GM11168 (cell line): ENCODE data around the gene ZNF99.
"Not testable (repeated sequence)": the region's sequence is repeated elsewhere in the genome, so short reads cannot be mapped to it uniquely, and the experiment has no call there.

Experiments used
- in situ Hi-C: fragments of 300-500 bp; cut with MboI; formaldehyde crosslinking; loops from one replicate; pipeline ENCODE4 v1.12.0; 2022; ENCODE audit warnings: low sequenced_read_pairs; ENCODE audit not compliant: unreplicated experiment

The ZNF99 gene

DNA sequence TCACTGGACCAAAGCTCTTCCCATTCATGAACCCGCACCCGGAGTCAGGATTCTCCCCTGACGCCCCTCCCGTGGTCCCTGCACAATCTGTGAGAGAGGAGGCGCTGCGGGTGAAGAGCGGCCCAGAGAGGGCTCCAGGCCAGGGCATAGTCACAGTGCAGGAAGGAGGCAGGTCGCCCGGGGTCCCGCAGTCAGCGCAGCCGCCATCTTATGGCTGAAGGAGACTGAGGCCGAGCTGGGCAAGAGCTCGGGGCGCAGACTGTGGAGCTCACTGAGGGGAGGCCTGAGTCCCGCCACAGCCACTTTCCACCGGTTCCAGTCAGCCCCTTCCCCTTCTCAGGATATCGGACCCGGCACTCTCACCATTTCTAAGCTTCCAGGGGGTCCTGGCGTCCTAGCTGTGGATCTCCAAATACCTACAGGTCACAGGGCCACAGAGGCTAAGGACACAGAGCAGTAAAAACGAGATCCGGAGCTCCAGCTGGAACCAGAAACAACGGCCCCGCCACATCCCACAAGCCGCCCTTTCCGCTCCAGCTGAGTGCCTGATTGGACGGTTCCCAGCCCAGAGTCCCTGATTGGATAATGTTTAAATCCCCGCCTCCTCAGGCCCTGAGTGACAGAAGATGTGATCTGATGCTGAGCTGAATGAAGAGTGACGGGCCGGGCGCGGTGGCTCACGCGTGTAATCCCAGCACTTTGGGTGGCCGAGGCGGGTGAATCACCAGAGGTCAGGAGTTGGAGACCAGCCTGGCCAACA is at the start of gene ZNF99:
ZNF99 (minus strand) TSS at position 501 of the 760 bp plus-strand sequence; CDS start at position 366, 135 bp downstream.
- in situ Hi-C loops, result no loop called here

DNA sequence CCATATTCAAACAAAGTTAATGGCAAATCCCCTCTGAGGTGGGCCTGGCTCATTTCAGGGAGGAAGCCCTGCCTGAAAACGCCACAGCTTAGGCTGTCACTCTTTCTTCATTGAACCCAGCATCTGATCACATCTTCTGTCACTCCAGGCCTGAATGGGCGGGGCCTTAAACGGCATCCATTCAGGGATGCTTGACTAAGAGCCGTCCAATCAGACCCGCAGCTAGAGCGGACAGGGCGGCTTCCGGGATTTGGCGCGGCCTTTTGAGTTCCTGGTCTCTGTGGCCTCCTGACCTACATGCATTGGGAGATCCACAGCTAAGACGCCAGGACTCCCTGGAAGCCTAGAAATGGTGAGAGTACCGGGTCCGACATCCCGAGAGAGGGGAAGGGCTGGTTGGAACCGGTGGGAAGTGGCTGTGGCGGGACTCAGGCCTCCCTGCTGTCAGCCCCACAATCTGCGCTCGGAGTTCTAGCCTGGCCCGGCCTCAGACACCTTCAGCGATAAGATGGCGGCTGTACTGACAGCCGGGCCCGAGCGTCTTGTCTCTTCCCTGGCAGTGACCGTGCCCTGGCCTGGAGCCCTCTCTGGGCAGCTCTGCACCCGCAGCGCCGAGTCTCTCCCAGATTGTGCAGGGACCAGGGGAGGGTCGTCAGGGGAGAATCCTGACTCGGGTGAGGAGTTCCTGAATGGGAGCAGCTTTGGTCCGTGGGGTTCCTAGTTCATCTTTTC is 48.2 kb upstream of the ZNF99 start, which contains the start of gene ZNF723:
ZNF723 (plus strand) TSS at position 261 of the 732 bp plus-strand sequence; CDS start at position 350, 89 bp downstream.
- in situ Hi-C loops, result no loop called here

DNA sequence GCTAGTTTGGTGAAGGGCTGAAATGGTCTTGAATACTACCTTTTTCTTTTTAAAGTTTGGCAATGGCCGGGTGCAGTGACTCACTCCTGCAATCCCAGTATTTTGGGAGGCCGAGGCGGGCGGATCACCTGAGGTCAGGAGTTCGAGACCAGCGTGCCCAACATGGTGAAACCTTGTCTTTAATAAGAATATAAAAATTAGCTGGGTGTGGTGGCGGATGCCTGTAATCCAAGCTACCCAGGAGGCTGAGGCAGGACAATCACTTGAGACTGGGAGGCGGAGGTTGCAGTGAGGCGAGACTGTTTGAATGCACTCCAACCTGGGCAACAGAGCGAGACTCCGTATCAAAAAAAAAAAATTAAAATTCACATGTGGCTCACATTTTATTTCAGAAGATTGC is 47.3 kb upstream of the ZNF99 start:
- in situ Hi-C loops, result no loop called here

DNA sequence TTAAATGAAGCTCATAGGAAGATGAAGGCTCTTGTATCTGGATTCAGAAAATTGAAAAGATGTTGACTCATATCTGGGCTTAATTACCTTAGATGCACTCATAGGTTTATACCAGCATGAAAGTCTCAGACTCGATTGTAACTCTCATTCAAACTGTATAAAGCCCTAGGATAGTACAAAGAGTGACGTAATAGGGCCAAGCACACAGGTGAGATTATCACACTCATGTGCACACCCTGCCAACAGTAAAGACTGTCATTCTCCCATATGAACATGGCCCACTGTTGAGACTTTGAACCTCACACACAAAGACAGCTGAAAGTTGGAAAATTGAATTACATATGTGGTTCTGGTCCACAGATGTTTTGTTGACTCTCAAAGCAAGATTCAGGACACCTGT is 30.2 kb upstream of the ZNF99 start:
- in situ Hi-C loops, result no loop called here

DNA sequence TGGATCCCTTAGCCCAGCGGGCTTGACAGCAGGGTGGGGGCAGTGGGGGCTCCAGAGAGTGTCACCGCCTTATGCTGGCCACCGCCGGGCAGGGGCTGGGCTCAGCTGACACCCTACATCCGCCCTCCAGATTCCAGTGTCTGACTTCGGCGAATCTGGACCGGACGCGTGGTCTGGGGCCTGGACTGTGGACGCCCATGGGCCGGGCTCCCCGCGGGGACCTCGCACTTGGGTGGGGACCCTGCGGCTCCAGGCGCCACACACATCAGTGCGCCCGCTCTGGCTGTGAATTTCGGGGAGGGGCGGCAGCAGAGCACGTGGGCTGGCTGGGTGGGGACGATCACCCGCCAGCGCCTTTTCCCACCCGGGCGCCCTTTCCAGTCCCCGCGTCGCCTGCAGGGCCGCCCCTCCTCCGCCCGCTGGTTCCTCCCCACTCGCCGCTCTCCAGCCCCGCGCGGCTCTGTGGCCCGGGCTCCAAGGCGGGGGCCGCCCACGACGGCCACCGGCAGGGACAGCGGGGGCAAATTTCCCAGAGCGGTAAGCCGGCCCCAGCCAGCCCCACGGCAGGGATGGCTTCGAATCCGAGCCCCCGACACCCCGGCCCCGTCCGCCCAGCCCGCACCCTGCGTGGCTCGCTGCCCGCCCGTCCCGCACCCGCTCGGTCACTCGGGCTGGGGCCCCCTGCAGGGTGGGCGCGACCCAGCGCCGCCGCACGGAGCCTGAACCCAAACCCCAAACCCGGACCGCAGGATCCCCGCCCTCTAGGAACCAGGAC is 23.3 kb upstream of the ZNF99 start:
- in situ Hi-C loops, result no loop called here

DNA sequence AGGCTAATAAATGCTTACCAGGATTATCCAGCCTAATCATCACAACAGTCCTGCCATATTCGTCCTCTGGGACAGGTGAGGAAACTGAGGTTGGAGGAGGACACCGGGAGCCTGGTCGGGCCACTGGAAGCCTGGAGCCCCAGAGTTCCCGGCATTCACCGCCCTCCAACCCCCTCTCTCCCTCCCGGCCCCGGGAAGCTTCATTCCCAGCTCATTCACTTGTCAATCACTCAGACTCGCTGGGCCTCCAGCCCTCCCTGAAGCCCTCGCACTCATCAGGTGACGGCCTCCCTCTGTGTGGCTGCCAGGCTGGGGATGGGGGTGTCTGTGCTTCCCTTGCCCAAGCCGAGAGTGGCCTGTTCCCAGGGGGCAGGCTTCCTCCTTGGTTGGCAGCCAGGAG is 22.5 kb upstream of the ZNF99 start:
- in situ Hi-C loops, result no loop called here

DNA sequence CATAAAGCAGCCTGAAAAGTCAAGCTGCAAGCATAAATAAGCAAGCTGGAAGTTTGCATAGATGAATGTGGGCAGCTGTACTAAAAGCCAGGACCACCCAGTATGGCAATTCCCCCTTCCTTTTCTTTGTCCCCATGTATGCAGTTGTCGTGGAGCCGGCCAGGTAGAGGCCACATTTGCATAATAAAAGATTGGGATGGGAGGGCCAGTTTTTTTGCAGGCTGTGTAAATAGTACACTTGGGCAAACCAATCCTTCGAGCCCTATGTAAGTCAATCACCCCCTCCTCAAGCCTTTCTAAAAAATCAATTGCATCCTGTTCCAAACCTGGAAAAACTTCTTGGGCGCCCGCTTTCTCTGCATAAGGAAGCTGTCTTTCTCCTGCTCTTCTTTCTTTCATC is 13.1 kb upstream of the ZNF99 start:
- in situ Hi-C loops, result no loop called here

DNA sequence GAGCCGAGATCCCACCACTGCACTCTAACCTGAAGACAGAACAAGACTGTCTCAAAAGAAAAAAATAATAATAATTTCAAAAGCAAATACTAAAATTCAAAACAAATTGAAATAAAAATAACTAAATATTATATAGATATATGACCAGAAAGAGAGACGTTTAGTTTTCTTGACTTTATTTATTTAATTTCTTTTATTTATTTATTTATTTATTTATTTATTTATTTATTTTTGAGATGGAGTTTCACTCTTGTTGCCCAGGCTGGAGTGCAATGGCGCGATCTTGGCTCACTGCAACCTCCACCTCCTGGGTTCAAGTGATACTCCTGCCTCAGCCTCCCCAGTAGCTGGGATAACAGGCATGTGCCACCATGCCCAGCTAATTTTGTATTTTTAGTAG is 8.9 kb upstream of the ZNF99 start:
- in situ Hi-C loops, result not testable (repeated sequence)

DNA sequence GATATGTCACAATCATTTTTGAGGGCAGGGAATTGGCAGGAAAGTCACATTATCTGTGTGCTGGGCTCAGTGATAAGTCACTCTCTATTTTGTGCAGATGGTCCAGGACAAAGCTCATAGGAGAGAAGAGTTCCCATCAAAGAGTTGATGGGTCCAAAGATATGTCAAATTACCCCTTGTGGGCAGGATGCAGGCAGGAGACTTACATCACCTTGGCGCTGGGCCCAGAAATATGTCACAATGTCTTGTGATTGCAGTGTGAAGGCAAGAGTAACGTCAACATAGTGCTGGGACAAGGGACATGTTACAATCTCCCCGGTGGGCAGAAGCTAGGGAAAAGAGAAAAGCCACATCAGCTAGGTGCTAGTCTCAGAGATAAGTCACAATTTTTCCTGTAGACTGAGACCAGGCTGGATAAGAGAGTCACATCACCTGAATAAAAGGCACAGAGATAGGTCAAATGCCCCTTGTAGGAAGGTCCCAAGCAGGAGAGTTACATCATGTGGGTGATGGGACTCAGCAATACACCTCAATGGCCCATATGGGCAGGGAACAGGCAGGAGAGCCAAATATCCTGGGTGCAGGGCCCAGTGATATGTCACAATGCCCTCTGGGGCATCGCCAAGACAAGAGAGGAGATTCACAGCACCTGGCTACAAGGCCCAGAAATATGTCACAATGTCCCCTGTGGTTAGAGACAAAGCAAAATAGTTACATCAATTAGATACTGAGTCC is 47.9 kb downstream of the ZNF99 start:
- in situ Hi-C loops, result no loop called here

DNA sequence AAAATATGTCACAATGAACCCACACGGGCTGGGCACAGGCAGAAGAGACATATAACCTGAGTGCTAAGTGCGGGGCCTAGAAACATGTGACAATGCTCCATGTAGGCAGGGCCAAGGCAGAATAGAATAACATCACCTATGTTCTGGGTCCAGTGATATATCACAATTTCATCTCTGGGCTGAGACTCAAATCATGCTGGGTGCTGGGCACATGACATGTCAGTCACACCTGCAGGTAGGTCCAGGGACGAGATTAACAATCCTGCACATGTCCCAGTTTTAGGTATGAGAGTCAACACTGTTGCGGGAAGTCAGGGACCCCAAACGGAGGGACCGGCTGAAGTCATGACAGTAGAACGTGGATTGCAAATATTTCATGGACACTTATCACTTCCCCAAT is 50.3 kb downstream of the ZNF99 start:
- in situ Hi-C loops, result no loop called here

DNA sequence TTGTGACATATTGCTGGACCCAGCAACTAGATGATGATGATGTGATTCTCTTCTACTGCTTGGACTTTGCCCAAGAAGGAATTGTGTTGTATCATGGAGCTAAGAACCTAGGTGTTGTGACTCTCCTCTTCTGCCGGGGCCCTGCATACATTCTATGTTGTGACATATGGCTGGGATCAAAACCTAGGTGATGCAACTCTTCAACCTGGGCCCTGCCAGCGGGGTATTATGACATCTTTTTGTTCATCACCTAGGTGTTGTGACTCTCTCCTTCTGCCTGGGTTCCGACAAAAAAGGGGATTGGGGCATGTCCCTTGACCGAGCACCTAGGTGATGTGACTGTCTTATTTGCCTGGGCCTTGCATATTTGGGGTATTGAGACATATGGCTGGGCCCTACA is 55.7 kb downstream of the ZNF99 start:
- in situ Hi-C loops, result not testable (repeated sequence)

DNA sequence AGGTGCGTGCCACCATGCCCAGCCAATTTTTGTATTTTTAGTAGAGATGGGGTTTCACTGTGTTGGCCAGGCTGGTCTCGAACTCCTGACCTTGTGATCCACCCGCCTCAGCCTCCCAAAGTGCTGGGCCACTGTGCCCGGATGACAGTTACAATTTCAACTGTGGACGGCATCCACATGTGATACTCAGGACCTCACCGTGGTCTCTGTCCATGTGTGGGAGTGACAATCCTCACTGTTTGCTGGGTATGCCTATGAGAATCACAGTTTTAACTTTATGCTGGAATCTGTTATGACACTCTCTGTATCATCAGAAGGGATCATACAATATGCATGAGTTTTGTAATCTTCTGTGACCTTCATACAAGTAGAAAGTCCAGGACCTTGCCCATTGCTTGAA is 62.4 kb downstream of the ZNF99 start:
- in situ Hi-C loops, result not testable (repeated sequence)

DNA sequence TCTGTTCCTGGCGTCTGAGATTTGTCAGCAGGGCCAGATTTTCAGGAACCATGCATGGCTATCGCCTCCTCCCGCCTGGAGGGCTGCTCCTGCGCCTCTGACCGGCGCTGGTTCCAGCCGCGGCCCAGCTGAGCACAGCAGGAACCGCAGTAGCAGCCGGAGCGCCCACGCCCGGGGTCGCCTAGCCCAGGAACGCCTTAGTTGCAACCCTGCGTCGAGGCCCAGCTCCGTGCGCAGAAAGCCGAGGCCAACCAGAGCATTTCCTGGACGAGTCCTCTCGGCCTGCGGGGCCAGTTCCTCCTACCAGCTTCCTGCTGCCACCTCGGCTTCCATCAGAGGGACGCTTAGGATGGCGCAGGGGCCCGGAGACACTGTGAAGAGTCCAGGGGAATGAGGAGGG is 75.0 kb downstream of the ZNF99 start:
- in situ Hi-C loops, result no loop called here

DNA sequence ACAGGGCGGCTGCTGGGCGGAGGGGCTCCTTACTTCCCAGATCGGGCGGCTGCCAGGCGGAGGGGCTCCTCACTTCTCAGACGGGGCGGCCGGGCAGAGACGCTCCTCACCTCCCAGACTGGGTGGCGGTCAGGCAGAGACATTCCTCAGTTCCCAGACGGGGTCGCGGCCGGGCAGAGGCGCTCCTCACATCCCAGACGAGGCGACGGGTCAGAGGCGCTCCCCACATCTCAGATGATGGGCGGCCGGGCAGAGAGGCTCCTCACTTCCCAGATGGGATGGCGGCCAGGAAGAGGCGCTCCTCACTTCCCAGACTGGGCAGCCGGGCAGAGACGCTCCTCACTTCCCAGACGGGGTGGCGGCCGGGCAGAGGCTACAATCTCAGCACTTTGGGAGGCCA is 80.9 kb downstream of the ZNF99 start:
- in situ Hi-C loops, result not testable (repeated sequence)

DNA sequence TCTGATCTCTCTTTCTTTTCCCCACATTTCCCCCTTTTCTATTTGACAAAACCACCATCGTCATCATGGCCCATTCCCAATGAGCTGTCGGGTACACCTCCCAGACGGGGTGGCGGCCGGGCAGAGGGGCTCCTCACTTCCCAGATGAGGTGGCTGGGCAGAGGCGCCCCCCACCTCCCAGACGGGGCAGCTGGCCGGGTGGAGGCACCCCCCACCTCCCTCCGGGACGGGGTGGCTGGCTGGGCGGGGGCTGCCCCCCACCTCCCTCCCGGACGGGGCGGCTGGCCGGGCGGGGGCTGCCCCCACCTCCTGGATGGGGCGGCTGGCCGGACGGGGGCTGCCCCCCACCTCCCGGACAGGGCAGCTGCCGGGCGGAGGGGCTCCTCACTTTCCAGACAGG is 81.3 kb downstream of the ZNF99 start:
- in situ Hi-C loops, result not testable (repeated sequence)
